Measurements from ENCODE around the gene PTPRG.

- TF ChIP-seq CTCF (IDR thresholded peaks at IDR 0.05 in 4 of 5, conservative IDR thresholded peaks at IDR 0.05 in 1 of 5) (no peak), POLR2A (IDR thresholded peaks at IDR 0.05) (no peak)
These were observed 38.8 kb downstream of the PTPRG start for GRCh38 chr3:61600195-61600594.
